K562 (cell line): ENCODE data around the gene MEF2D. TPM values are rescaled to one million over a fixed set of nuclear protein-coding genes. Genes with fewer than 3 reads are reported as not detected.

Experiments used
- ATAC-seq: fragments of 200-7000 bp; cut with Tn5 transposase; 3 replicates; pipeline ENCODE4 v1.9.1; 2020; ENCODE audit warnings: moderate library complexity
- BruUV-seq: library from RNA; stranded (reverse); fragments of 400-500 nt; replicated peaks from 2 replicates; lab custom pipeline; 2021; lab: Mats Ljungman, UMichigan
- CTCF ChIA-PET: fragments of 300-600 bp; formaldehyde crosslinking; extraction: SDS; loops from one replicate; lab custom pipeline; 2021; ENCODE audit warnings: low intra/inter-chr PET ratio; lab: Yijun Ruan, JAX
- POLR2A ChIA-PET: fragments of 300-600, 350-650 bp; sonication (Branson Sonifier 250); formaldehyde crosslinking; extraction: SDS; loops from one replicate; lab custom pipeline; 2021; ENCODE audit warnings: antibody characterized with exemption, inconsistent platforms; lab: Yijun Ruan, JAX
- DNase-seq, 4 experiments: peaks; one replicate each; pipeline versions ENCODE4 v3.0.0 to v3.0.0-alpha.2; 2011 to 2018; ENCODE audit warnings: low spot score in 3 of 4, mixed read lengths in 3 of 4; ENCODE audit errors: extremely low read depth in 1 of 4
- FAIRE-seq: peaks from 2 replicates; lab custom pipeline; 2011; peaks lifted over from hg19 to GRCh38; lab: Jason Lieb, UNC
- H2AFZ ChIP-seq: 2 replicates; pipeline ENCODE4 v1.6.0; 2011; ENCODE audit warnings: low read depth, low read length, control low read depth, inconsistent platforms
- H3K27ac ChIP-seq: fragments of 200-600 bp; 3 replicates; pipeline ENCODE4 v1.8.0; 2011; ENCODE audit warnings: low read depth, mild to moderate bottlenecking, control low read depth, inconsistent platforms, low read length, moderate library complexity, mixed read lengths; ENCODE audit errors: extremely low read depth
- H3K27me3 ChIP-seq, 2 experiments: fragments of 300-600 bp in 1 of 2; 2 replicates in 1 of 2; 3 replicates in 1 of 2; pipeline versions ENCODE4 v1.6.0 to v1.8.0; 2011; ENCODE audit warnings: inconsistent platforms in 2 of 2, low read length in 2 of 2, mild to moderate bottlenecking in 1 of 2, mixed read lengths in 1 of 2, moderate library complexity in 1 of 2; ENCODE audit not compliant: control insufficient read depth in 2 of 2, insufficient read depth in 2 of 2
- H3K36me3 ChIP-seq: fragments of 300-600 bp; 3 replicates; pipeline ENCODE4 v1.8.0; 2011; ENCODE audit warnings: mild to moderate bottlenecking, low read length, inconsistent platforms; ENCODE audit not compliant: control insufficient read depth, insufficient read depth
- H3K4me1 ChIP-seq, 2 experiments: fragments of 200-600 bp in 1 of 2; replicated peaks in 1 of 2; 2 replicates in 1 of 2; 3 replicates in 1 of 2; pipeline versions ENCODE4 v1.5.1 to v1.8.0; 2011; ENCODE audit warnings: inconsistent platforms in 2 of 2, low read length in 2 of 2, mild to moderate bottlenecking in 1 of 2, mixed read lengths in 1 of 2, moderate library complexity in 1 of 2; ENCODE audit not compliant: control insufficient read depth in 2 of 2, insufficient read depth in 2 of 2
- H3K4me2 ChIP-seq: 2 replicates; pipeline ENCODE4 v1.6.1; 2011; ENCODE audit warnings: low read length, control low read depth, inconsistent platforms, mixed read lengths; ENCODE audit not compliant: insufficient read depth
- H3K4me3 ChIP-seq: fragments of 200-600 bp; sonication (generic), shearing (Covaris generic); 2 replicates; pipeline ENCODE4 v1.5.1; 2016; ENCODE audit warnings: control low read depth, inconsistent platforms
- H3K79me2 ChIP-seq: fragments of 200-600 bp; 3 replicates; pipeline ENCODE4 v1.8.0; 2011; ENCODE audit warnings: low read length, inconsistent platforms; ENCODE audit not compliant: control insufficient read depth, insufficient read depth
- H3K9ac ChIP-seq, 2 experiments: 2 replicates each; pipeline versions ENCODE4 v1.6.0 to v1.6.1; 2011; ENCODE audit warnings: low read depth in 2 of 2, low read length in 2 of 2, control low read depth in 1 of 2, inconsistent platforms in 1 of 2, mild to moderate bottlenecking in 1 of 2, mixed read lengths in 1 of 2; ENCODE audit not compliant: insufficient read depth in 1 of 2
- H3K9me1 ChIP-seq: one replicate; pipeline ENCODE4 v1.6.0; 2011; ENCODE audit warnings: inconsistent platforms, mild to moderate bottlenecking, low read length, moderate library complexity; ENCODE audit not compliant: control insufficient read depth, insufficient read depth
- H3K9me3 ChIP-seq: replicated peaks from 2 replicates; pipeline ENCODE4 v1.5.1; 2011; ENCODE audit warnings: low read depth, low read length, inconsistent platforms; ENCODE audit not compliant: control insufficient read depth, insufficient read depth
- H4K20me1 ChIP-seq: replicated peaks from 2 replicates; pipeline ENCODE4 v1.6.1; 2011; ENCODE audit warnings: low read length, inconsistent platforms, mixed read lengths; ENCODE audit not compliant: control insufficient read depth, insufficient read depth
- ATF4 ChIP-seq: fragments of 450-650 bp; formaldehyde crosslinking; IDR thresholded peaks from 2 replicates; pipeline ENCODE4 v1.4.0; 2022; ENCODE audit warnings: mild to moderate bottlenecking, moderate library complexity
- EGR1 ChIP-seq: fragments of 450-650 bp; conservative IDR thresholded peaks from 2 replicates; pipeline ENCODE4 v1.6.1; 2017; ENCODE audit warnings: mild to moderate bottlenecking
- EWSR1 ChIP-seq: fragments of 450-650 bp; IDR thresholded peaks from 2 replicates; pipeline ENCODE4 v1.6.1; 2018; ENCODE audit warnings: borderline replicate concordance, mild to moderate bottlenecking, low read depth, moderate library complexity; ENCODE audit not compliant: partially characterized antibody
- PYGO2 ChIP-seq: fragments of 450-650 bp; IDR thresholded peaks from 2 replicates; pipeline ENCODE4 v1.6.1; 2016; ENCODE audit warnings: mild to moderate bottlenecking, missing genetic modification characterization, moderate library complexity, missing compliant biosample characterization
- SMARCA5 ChIP-seq: fragments of 450-650 bp; IDR thresholded peaks from 2 replicates; pipeline ENCODE4 v1.6.1; 2016
- ZNF354B ChIP-seq: fragments of 250-450 bp; sonication (Bioruptor Pico); IDR thresholded peaks from 2 replicates; pipeline ENCODE4 v1.4.0; 2020
- ZNF780A ChIP-seq: fragments of 250-450 bp; sonication (Bioruptor Pico); IDR thresholded peaks from 2 replicates; pipeline ENCODE4 v1.5.0; 2021; ENCODE audit warnings: mild to moderate bottlenecking
- WGBS: fragments of 100-300 bp; shearing (Covaris generic); methylation state at CpG from one replicate; pipeline ENCODE4 v1.1.6; 2016; ENCODE audit warnings: low coverage, mixed read lengths; ENCODE audit not compliant: insufficient coverage; ENCODE audit errors: missing lambda C conversion rate; 5-methylcytosine and 5-hydroxymethylcytosine counted together
- in situ Hi-C: fragments of 300-500 bp; cut with MboI; formaldehyde crosslinking; loops from 4 replicates; pipeline ENCODE4 v1.15.0; 2018; ENCODE audit warnings: inconsistent platforms, mixed read lengths
- intact Hi-C: fragments of 100-400 bp; cut with micrococcal nuclease; formaldehyde crosslinking; loops from 2 replicates; pipeline ENCODE4 v1.14.2; 2022
- polyA plus RNA-seq, 8 experiments: library from polyadenylated mRNA; depleted of rRNA in 4 of 8; stranded (reverse) in 5 of 8; unstranded in 3 of 8; fragments of >200 nt; fragmentation: Nextera tagmentation in 2 of 8; fragmentation: Illumina TruSeq in 1 of 8; extraction: Ambion mirVana in 2 of 8; extraction: Trizol in 1 of 8; gene quantifications; 2 replicates each; pipeline versions ENCODE4 v1.2.1 to v1.2.3, GENCODE V29; 2011 to 2014; ENCODE audit warnings: inconsistent platforms in 1 of 8, missing spikeins in 1 of 8
- total RNA-seq, 7 experiments: library from RNA; depleted of rRNA in 6 of 7; stranded (reverse); fragments of >200 nt in 6 of 7; fragmentation: Illumina TruSeq in 2 of 7; extraction: Trizol in 2 of 7; gene quantifications; 2 replicates each; pipeline versions ENCODE4 v1.2.1 to v1.2.3, GENCODE V29; 2011 to 2021; ENCODE audit warnings: low replicate concordance in 1 of 7

MEF2D gene
- total and polyA plus RNA-seq, 9 of the 15 experiments (the other 6 are each of a cell fraction or from before 2014, with no cell fraction given), result 0.10 to 19.5 (median 2.6) TPM

- H3K27ac ChIP-seq, result no peak overlapping the region
- no peak overlapping the region for H3K4me3 ChIP-seq
- no TSS peak for BruUV-seq
- H3K27me3 ChIP-seq, result no peaks in the 10 kb centered on the region
- TF ChIP-seq SMARCA5, result no peak
- no peak for TF ChIP-seq EWSR1
- no peak for TF ChIP-seq ZNF780A
- TF ChIP-seq ATF4 (CRISPR knock-in tag), result no peak
- TF ChIP-seq EGR1, result peak; percentile 56
- no peak for TF ChIP-seq ZNF354B
- TF ChIP-seq PYGO2 (tag), result no peak
- H3K9me1 ChIP-seq, result no peaks in the 10 kb centered on the region
- no peak overlapping the region for H3K4me2 ChIP-seq
- 54% methylated on average over 7 of the region's 8 CpGs for WGBS
- H2AFZ ChIP-seq, result no peak overlapping the region
- FAIRE-seq (no peak), DNase-seq (peak in 1 of 4 experiments; percentile 24), ATAC-seq (no peak)
- peak overlapping the region in 1 of 2 experiments; percentile 28; a peak in 1 of 4 replicates for H3K9ac ChIP-seq
- intact Hi-C loops, result no loop called here
- 0 out of 2 replicates have a peak, but pooled peaks cover 6% of the 10 kb centered on the region for H4K20me1 ChIP-seq
- ChIA-PET POLR2A (interaction anchor here (0.7 to 1.7 kb wide), 3 partner anchors 17 to 72 kb away, joined by 4 to 5 read pairs (median 4); no protein-coding TSS in a partner anchor), CTCF (no interaction called here)
- in situ Hi-C loops, result no loop called here
- H3K79me2 ChIP-seq, result no peaks in the 10 kb centered on the region
- H3K9me3 ChIP-seq, result no peaks in the 10 kb centered on the region
- H3K36me3 ChIP-seq, result peaks cover 84% of the 10 kb centered on the region
- peaks cover 0 to 17% of the 10 kb centered on the region in 2 experiments; a peak in 2 of 5 replicates for H3K4me1 ChIP-seq
Observed at GRCh38 chr1:156476501-156477298, 23.9 kb downstream of the MEF2D start.
